Heart right ventricle (tissue), 16 donors: ENCODE data around the gene UBB. TPM values are rescaled to one million over a fixed set of nuclear protein-coding genes. Genes with fewer than 3 reads are reported as not detected.

Experiments used
- ATAC-seq, 8 donors: fragments of 200-7000 bp; cut with Tn5 transposase; one replicate each; pipeline ENCODE4 v1.9.1; 2020; ENCODE audit warnings: mild to moderate bottlenecking in 8 of 8, moderate library complexity in 8 of 8, moderate number of reproducible peaks in 1 of 8
- DNase-seq, 2 donors: peaks; one replicate each; pipeline ENCODE4 v3.0.0-alpha.2; 2020
- H3K27ac ChIP-seq, 10 donors: fragments of 200-600 bp; sonication (generic) in 2 of 10; one replicate each; pipeline versions ENCODE4 v1.5.0 to v1.8.0; 2020 to 2022; ENCODE audit warnings: mild to moderate bottlenecking in 3 of 10
- H3K27me3 ChIP-seq, 7 donors: fragments of 200-600 bp; one replicate each; pipeline ENCODE4 v1.8.0; 2021 to 2022; ENCODE audit warnings: mild to moderate bottlenecking in 2 of 7
- H3K36me3 ChIP-seq, 9 donors: fragments of 200-600 bp; sonication (generic) in 1 of 9; one replicate each; pipeline versions ENCODE4 v1.5.0 to v1.8.0; 2020 to 2022; ENCODE audit warnings: mild to moderate bottlenecking in 2 of 9
- H3K4me1 ChIP-seq, 9 donors: fragments of 200-600 bp; sonication (generic) in 1 of 9; one replicate each; pipeline versions ENCODE4 v1.5.0 to v1.8.0; 2020 to 2022; ENCODE audit warnings: mild to moderate bottlenecking in 4 of 9
- H3K4me3 ChIP-seq, 10 donors: fragments of 200-600 bp; sonication (generic) in 2 of 10; one replicate each; pipeline versions ENCODE4 v1.5.0 to v1.8.0; 2020 to 2022; ENCODE audit warnings: mild to moderate bottlenecking in 7 of 10, moderate library complexity in 2 of 10
- H3K9me3 ChIP-seq, 11 donors: fragments of 200-600 bp in 10 of 11; sonication (generic) in 2 of 11; one replicate each; pipeline versions ENCODE4 v1.5.0 to v1.8.0; 2013 to 2022; ENCODE audit warnings: mild to moderate bottlenecking in 2 of 11, control low read depth in 1 of 11, moderate library complexity in 1 of 11
- WGBS, 2 donors: extraction: QIAGEN DNeasy Blood & Tissue Kit; methylation state at CpG; one replicate each; pipeline ENCODE4 v1.1.7; 2013; ENCODE audit warnings: inconsistent platforms in 1 of 2; 5-methylcytosine and 5-hydroxymethylcytosine counted together
- intact Hi-C, 10 donors: fragments of 100-400 bp; cut with DNase I; formaldehyde crosslinking; loops; one replicate each; pipeline versions ENCODE4 v1.11.1 to v1.14.2; 2022
- long read RNA-seq, 3 donors: library from polyadenylated mRNA; unstranded; transcript quantifications; one replicate each; pipeline ENCODE4 v2.0.0, GENCODE V29; 2020 to 2021
- polyA plus RNA-seq, 2 donors: library from polyadenylated mRNA; stranded (reverse); fragments of 200-250 nt; gene quantifications; one replicate each; pipeline ENCODE4 v1.2.3, GENCODE V29; 2013
- total RNA-seq, 10 donors: library from RNA; stranded (reverse); fragmentation: NEBNext Ultra II Directional in 3 of 10; extraction: Animal tissue kit (Norgen Biotek cat#: 25700) in 3 of 10; gene quantifications; one replicate each; pipeline versions ENCODE4 v1.2.1 to v1.2.4, GENCODE V29; 2021 to 2023
- TF ChIP-seq, protein P1 (sequence below), 9 donors: fragments of 200-600 bp; sonication (generic) in 2 of 9; IDR thresholded peaks; one replicate each; pipeline versions ENCODE4 v1.5.0 to v1.8.0; 2021 to 2022; ENCODE audit warnings: antibody characterized with exemption in 9 of 9, mild to moderate bottlenecking in 5 of 9, moderate library complexity in 1 of 9
- donor health status: Arrhythmogenic right ventricular cardiomyopathy.
- donor health status: ischemic (EF 13 %, LVEDD 7.1; RV severe dilation, severe dysfunction).
- donor health status: healthy with polysubstance abuse.
- donor health status: DM: no; HTN: yes; CAD: no.
- donor health status: DM: no; HTN: no; CAD: no.
- donor health status: ischemic (EF 25% LVEDD 6.9; RV normal size, moderate dysfunction).
- donor health status: ischemic (EF 25% LVEDD 5.7; RV mildly dilated, moderate dysfunction).
- donor health status: healthy.
- donor health status: DM: yes; HTN: yes; CAD: no.
- donor health status: Ischemic cardiomyopathy.
- donor health status: ischemic (EF 35%, LVEDD 5.7; RV mildly dilated, moderate dysfunction).
- donor health status: nonischemic (EF 11% LVEDD 7.7; RV severe dilation, severe dysfunction).
- donor health status: DM: yes; HTN: yes; CAD: no.
- donor health status: PGD.
- donor health status: ischemic (EF 29% LVEDD 5.4; RV normal size, mild dysfunction).
- donor health status: nonischemic (EF 23%, LVEDD 6.1; RV moderate dilation, normal function).

Gene UBB
- total RNA-seq, result 1,000 to 10,000 TPM; 1,254 to 2,151 (median 1,968) TPM
- polyA plus RNA-seq, result 1,000 to 10,000 TPM in 1 of 2 donors, 100 to 1,000 TPM in 1; 400 to 1,298 TPM
- long read RNA-seq, donor 1, transcript UBB-201 (2 exons, 1,225 nt), result major isoform, 230 of 270 reads
- long read RNA-seq, donor 1, partial matches to known transcripts, result 37 of 270 reads
- long read RNA-seq, donor 1, other reads (novel, unspliced or antisense), result 0 of 270 reads
- long read RNA-seq, donor 2, transcript UBB-201 (2 exons, 1,225 nt), result major isoform, 191 of 229 reads
- long read RNA-seq, donor 2, partial matches to known transcripts, result 0 of 229 reads
- long read RNA-seq, donor 2, other reads (novel, unspliced or antisense), result 37 of 229 reads
- long read RNA-seq, donor 3, transcript UBB-201 (2 exons, 1,225 nt), result major isoform, 40 of 43 reads
- long read RNA-seq, donor 3, partial matches to known transcripts, result 0 of 43 reads
- long read RNA-seq, donor 3, other reads (novel, unspliced or antisense), result 1 of 43 reads

DNA sequence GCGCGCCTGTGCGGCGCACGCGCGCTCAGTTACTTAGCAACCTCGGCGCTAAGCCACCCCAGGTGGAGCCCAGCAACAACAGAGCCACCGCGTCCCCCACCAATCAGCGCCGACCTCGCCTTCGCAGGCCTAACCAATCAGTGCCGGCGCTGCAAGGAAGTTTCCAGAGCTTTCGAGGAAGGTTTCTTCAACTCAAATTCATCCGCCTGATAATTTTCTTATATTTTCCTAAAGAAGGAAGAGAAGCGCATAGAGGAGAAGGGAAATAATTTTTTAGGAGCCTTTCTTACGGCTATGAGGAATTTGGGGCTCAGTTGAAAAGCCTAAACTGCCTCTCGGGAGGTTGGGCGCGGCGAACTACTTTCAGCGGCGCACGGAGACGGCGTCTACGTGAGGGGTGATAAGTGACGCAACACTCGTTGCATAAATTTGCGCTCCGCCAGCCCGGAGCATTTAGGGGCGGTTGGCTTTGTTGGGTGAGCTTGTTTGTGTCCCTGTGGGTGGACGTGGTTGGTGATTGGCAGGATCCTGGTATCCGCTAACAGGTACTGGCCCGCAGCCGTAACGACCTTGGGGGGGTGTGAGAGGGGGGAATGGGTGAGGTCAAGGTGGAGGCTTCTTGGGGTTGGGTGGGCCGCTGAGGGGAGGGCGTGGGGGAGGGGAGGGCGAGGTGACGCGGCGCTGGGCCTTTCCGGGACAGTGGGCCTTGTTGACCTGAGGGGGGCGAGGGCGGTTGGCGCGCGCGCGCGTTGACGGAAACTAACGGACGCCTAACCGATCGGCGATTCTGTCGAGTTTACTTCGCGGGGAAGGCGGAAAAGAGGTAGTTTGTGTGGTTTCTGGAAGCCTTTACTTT is at the start of gene UBB:
Gene UBB (plus strand): TSS at position 452 of the 856 bp plus-strand sequence. CDS start 817 bp downstream, outside the sequence.
- peaks cover 0 to 25% (median 20%) of the 10 kb centered on the region in 9 donors for H3K36me3 ChIP-seq
- ATAC-seq, result peak; percentile 98 to 100 (median 99)
- DNase-seq, result peak; percentile 97
- TF ChIP-seq, protein P1, sequence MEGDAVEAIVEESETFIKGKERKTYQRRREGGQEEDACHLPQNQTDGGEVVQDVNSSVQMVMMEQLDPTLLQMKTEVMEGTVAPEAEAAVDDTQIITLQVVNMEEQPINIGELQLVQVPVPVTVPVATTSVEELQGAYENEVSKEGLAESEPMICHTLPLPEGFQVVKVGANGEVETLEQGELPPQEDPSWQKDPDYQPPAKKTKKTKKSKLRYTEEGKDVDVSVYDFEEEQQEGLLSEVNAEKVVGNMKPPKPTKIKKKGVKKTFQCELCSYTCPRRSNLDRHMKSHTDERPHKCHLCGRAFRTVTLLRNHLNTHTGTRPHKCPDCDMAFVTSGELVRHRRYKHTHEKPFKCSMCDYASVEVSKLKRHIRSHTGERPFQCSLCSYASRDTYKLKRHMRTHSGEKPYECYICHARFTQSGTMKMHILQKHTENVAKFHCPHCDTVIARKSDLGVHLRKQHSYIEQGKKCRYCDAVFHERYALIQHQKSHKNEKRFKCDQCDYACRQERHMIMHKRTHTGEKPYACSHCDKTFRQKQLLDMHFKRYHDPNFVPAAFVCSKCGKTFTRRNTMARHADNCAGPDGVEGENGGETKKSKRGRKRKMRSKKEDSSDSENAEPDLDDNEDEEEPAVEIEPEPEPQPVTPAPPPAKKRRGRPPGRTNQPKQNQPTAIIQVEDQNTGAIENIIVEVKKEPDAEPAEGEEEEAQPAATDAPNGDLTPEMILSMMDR (IDR thresholded peaks at IDR 0.05), result peak in 3 of 9 donors; percentile 26 to 28 (median 27)
- H3K9me3 ChIP-seq, result no peaks in the 10 kb centered on the region
- intact Hi-C loops, result loop anchor here in 5 of 10 donors (1.0 to 10.0 kb wide), 6 partner anchors 26 to 136 kb away; partner anchors contain the start of gene TRPV2 (in 1 of the 5)
- peaks cover 0 to 45% (median 29%) of the 10 kb centered on the region in 9 donors for H3K4me1 ChIP-seq
- H3K27me3 ChIP-seq, result no peaks in the 10 kb centered on the region
- H3K27ac ChIP-seq, result peak within 1 kb of the TSS; percentile 83 to 97 (median 92)
- 0 to 1% methylated on average over 67 of the region's 67 CpGs for WGBS, 2 donors
- peak within 1 kb of the TSS; percentile 42 to 82 (median 69) for H3K4me3 ChIP-seq

DNA sequence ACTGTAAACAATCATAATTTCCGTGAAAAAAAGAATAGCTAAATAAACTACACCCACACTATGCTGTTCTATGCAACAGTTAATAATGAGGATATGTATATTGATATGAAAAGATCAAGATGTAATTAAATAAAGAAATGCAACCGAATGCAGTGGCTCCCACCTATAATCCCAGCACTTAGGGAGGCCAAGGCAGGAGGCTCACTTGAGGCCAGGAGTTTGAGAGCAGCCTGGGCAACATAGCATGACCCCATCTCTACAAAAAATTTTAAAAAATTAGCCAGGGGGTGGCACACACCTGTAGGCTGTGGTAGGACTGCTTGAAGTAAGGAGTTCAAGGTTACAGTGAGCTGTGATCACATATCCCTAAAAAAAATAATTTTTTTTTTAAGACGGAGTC is 42.5 kb upstream of the UBB start:
- Histone ChIP-seq H3K4me1 (no peaks in the 10 kb centered on the region), H3K27me3 (no peaks in the 10 kb centered on the region), H3K4me3 (no peak overlapping the region), H3K9me3 (no peaks in the 10 kb centered on the region), H3K27ac (no peak overlapping the region), H3K36me3 (peaks cover 0 to 12% (median 0%) of the 10 kb centered on the region in 9 donors)
- DNase-seq (no peak), ATAC-seq (no peak)
- TF ChIP-seq, protein P1 (IDR thresholded peaks at IDR 0.05), result no peak
- intact Hi-C loops, result no loop called here
- 95 to 97% methylated on average over 3 of the region's 3 CpGs for WGBS, 2 donors

DNA sequence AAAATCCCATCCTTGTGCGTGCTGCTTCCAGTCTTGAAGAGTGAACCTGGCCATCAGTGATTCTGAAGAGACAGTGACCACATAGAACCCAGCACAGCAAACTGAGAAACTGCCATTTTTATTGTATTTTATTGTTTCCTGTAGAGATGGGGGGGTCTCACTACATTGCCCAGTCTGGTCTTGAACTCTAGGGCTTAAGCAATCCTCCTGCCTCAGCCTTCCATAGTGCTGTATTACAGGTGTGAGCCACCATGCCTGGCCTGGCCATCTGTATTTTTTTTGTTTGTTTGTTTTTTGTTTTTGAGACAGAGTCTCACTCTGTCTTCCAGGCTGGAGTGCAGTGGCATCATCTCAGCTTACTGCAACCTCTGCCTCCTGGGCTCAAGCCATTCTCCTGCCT is 41.5 kb upstream of the UBB start:
- H3K4me1 ChIP-seq, result no peaks in the 10 kb centered on the region
- H3K27me3 ChIP-seq, result no peaks in the 10 kb centered on the region
- TF ChIP-seq, protein P1 (IDR thresholded peaks at IDR 0.05), result no peak
- DNase-seq (no peak), ATAC-seq (no peak)
- H3K27ac ChIP-seq, result no peak overlapping the region
- 94 to 100% methylated on average over 1 of the region's 1 CpG for WGBS, 2 donors
- H3K36me3 ChIP-seq, result peaks cover 0 to 21% (median 5%) of the 10 kb centered on the region in 9 donors
- H3K9me3 ChIP-seq, result no peaks in the 10 kb centered on the region
- no peak overlapping the region for H3K4me3 ChIP-seq
- intact Hi-C loops, result no loop called here

DNA sequence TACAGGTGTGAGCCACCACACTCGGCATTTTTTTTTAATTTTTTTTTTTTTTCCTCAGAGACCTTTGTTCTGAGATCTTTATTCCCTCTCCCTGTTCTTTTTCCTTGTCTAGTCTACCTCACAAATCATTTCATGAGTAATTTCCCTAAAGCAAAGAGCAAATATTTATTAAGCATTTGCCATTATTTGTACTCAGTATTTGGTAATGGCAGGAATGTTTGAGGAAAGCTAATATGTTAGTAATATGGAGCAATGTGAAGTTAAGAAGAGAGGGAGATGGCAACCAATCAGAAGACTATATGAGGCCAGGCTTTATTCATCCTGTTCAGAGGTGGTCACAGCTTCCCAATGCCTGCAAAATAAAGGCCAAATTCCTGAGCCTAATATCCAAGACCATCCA is 40.9 kb upstream of the UBB start:
- Histone ChIP-seq H3K36me3 (peaks cover 0 to 24% (median 6%) of the 10 kb centered on the region in 9 donors), H3K4me3 (no peak overlapping the region), H3K4me1 (no peaks in the 10 kb centered on the region), H3K27me3 (no peaks in the 10 kb centered on the region), H3K9me3 (no peaks in the 10 kb centered on the region), H3K27ac (no peak overlapping the region)
- DNase-seq, result no peak
- ATAC-seq, result no peak
- intact Hi-C loops, result no loop called here
- TF ChIP-seq, protein P1 (IDR thresholded peaks at IDR 0.05), result no peak
- 94 to 97% methylated on average over 1 of the region's 1 CpG for WGBS, 2 donors
